Stimulated activated CD8-positive, alpha-beta memory T cell treated with anti-CD3 and anti-CD28 coated beads, Interleukin-15, amount 100 ng/mL, for 1 hour (primary cell): Measurements from ENCODE around the gene CTDSP2.
"Not testable (repeated sequence)": the region's sequence is repeated elsewhere in the genome, so short reads cannot be mapped to it uniquely, and the experiment has no call there.

Source experiments
- DNase-seq: peaks from one replicate; pipeline ENCODE4 v3.0.0-alpha.2; 2020; ENCODE audit warnings: low read depth

Gene CTDSP2

GRCh38 chr12:57846577-57847319 lies at the start of gene CTDSP2:
CTDSP2 (minus strand) TSS chr12:57846729; CDS start chr12:57846435, 294 bp downstream.
- peak; percentile 77 for DNase-seq

- no peak for DNase-seq
These were observed 49.5 kb upstream of the CTDSP2 start for GRCh38 chr12:57896115-57896433.

- DNase-seq: no peak
These were observed 49.0 kb upstream of the CTDSP2 start for GRCh38 chr12:57895389-57896114.

- no peak for DNase-seq
These were observed 48.1 kb upstream of the CTDSP2 start for GRCh38 chr12:57894399-57895292.

GRCh38 chr12:57893431-57894353 lies 47.2 kb upstream of the CTDSP2 start:
- no peak for DNase-seq

- no peak for DNase-seq
These were observed 45.9 kb upstream of the CTDSP2 start for GRCh38 chr12:57892232-57892972.

GRCh38 chr12:57891542-57892228 lies 45.2 kb upstream of the CTDSP2 start:
- no peak for DNase-seq

- no peak for DNase-seq
These were observed 43.9 kb upstream of the CTDSP2 start for GRCh38 chr12:57890191-57891115.

GRCh38 chr12:57889500-57889989 lies 43.0 kb upstream of the CTDSP2 start:
- no peak for DNase-seq

- no peak for DNase-seq
These were observed 42.1 kb upstream of the CTDSP2 start for GRCh38 chr12:57888409-57889157.

GRCh38 chr12:57887631-57888408 lies 41.3 kb upstream of the CTDSP2 start:
- no peak for DNase-seq

GRCh38 chr12:57886964-57887363 lies 40.4 kb upstream of the CTDSP2 start:
- DNase-seq: not testable (repeated sequence)

- DNase-seq: no peak
These were observed 40.0 kb upstream of the CTDSP2 start for GRCh38 chr12:57886542-57886941.

GRCh38 chr12:57885207-57885606 lies 38.7 kb upstream of the CTDSP2 start:
- DNase-seq: no peak

GRCh38 chr12:57883700-57884099 lies 37.2 kb upstream of the CTDSP2 start:
- no peak for DNase-seq

GRCh38 chr12:57883057-57883456 lies 36.5 kb upstream of the CTDSP2 start:
- no peak for DNase-seq

- DNase-seq: no peak
These were observed 36.0 kb upstream of the CTDSP2 start for GRCh38 chr12:57882575-57882974.
